HepG2 (cell line): ENCODE results near the gene CFAP210. TPM values are rescaled to one million over a fixed set of nuclear protein-coding genes. Genes with fewer than 3 reads are reported as not detected.

Experiments
- ARID4A ChIP-seq: sonication (generic); formaldehyde crosslinking; IDR thresholded peaks from 2 replicates; pipeline ENCODE4 v1.5.0; 2020; ENCODE audit warnings: mild to moderate bottlenecking, missing genetic modification reagents, borderline replicate concordance
- ETV5 ChIP-seq: IDR thresholded peaks from 2 replicates; pipeline ENCODE4 v1.6.1; 2018; ENCODE audit warnings: missing biosample characterization, missing genetic modification reagents, inconsistent platforms, borderline replicate concordance
- NFE2L2 ChIP-seq: fragments of 150-350 bp; IDR thresholded peaks from 2 replicates; pipeline ENCODE4 v1.6.1; 2014; ENCODE audit warnings: low read length
- NR1H2 ChIP-seq: sonication (generic); formaldehyde crosslinking; IDR thresholded peaks from 2 replicates; pipeline ENCODE4 v1.8.1; 2022; ENCODE audit warnings: low read depth, missing genetic modification reagents, borderline replicate concordance
- RARG ChIP-seq: sonication (generic); formaldehyde crosslinking; IDR thresholded peaks from 2 replicates; pipeline ENCODE4 v1.4.0; 2020; ENCODE audit warnings: low read depth, mild to moderate bottlenecking, missing genetic modification reagents
- RBM22 ChIP-seq: fragments of 200-400 bp; formaldehyde crosslinking; optimal IDR thresholded peaks from 2 replicates; pipeline ENCODE3; 2017; ENCODE audit warnings: mild to moderate bottlenecking, low read length, moderate library complexity
- SP140L ChIP-seq: sonication (generic); formaldehyde crosslinking; IDR thresholded peaks from 2 replicates; pipeline ENCODE4 v1.4.0; 2020; ENCODE audit warnings: missing genetic modification reagents, borderline replicate concordance
- TARDBP ChIP-seq: sonication (generic); formaldehyde crosslinking; IDR thresholded peaks from 2 replicates; pipeline ENCODE4 v1.8.0; 2022; ENCODE audit warnings: mild to moderate bottlenecking, missing genetic modification reagents
- ZBTB2 ChIP-seq: sonication (generic); formaldehyde crosslinking; IDR thresholded peaks from 2 replicates; pipeline ENCODE4 v1.8.0; 2022; ENCODE audit warnings: low read depth, missing genetic modification reagents
- ZBTB49 ChIP-seq: sonication (generic); formaldehyde crosslinking; IDR thresholded peaks from 2 replicates; pipeline ENCODE4 v1.4.0; 2020; ENCODE audit warnings: missing genetic modification reagents, borderline replicate concordance
- ZFP91 ChIP-seq: sonication (generic); formaldehyde crosslinking; IDR thresholded peaks from 2 replicates; pipeline ENCODE4 v1.9.0; 2022; ENCODE audit warnings: missing genetic modification reagents, mild to moderate bottlenecking, borderline replicate concordance
- ZNF414 ChIP-seq: sonication (generic); formaldehyde crosslinking; IDR thresholded peaks from 2 replicates; pipeline ENCODE4 v1.5.0; 2020; ENCODE audit warnings: missing genetic modification reagents
- ZNF496 ChIP-seq: sonication (generic); formaldehyde crosslinking; IDR thresholded peaks from 2 replicates; pipeline ENCODE4 v1.8.1; 2023; ENCODE audit warnings: mild to moderate bottlenecking, moderate library complexity, missing genetic modification reagents; ENCODE audit not compliant: insufficient replicate concordance
- polyA plus RNA-seq, 8 experiments: library from polyadenylated mRNA; depleted of rRNA in 3 of 8; stranded (reverse) in 7 of 8; unstranded in 1 of 8; fragments of >200 nt; fragmentation: Illumina TruSeq in 4 of 8; extraction: Trizol in 4 of 8; gene quantifications; 2 replicates each; pipeline versions ENCODE4 v1.2.1 to v1.2.3, GENCODE V29; 2011 to 2016; ENCODE audit warnings: low read depth in 4 of 8, missing spikeins in 1 of 8, mixed read lengths in 1 of 8; ENCODE audit not compliant: insufficient read depth in 1 of 8
- total RNA-seq, 5 experiments: library from RNA; depleted of rRNA; stranded (reverse); fragments of >200 nt; fragmentation: Illumina TruSeq; extraction: Trizol; gene quantifications; 2 replicates each; pipeline ENCODE4 v1.2.3, GENCODE V29; 2016; ENCODE audit warnings: low read depth in 1 of 5

Gene CFAP210
- total and polyA plus RNA-seq, 2 of the 13 experiments (the other 11 are each of a cell fraction or from before 2014, with no cell fraction given), result 0.18 TPM; not detected in 1

- no peak for TF ChIP-seq ZBTB49
- TF ChIP-seq TARDBP (CRISPR knock-in tag), result no peak
- TF ChIP-seq SP140L, result no peak
- no peak for TF ChIP-seq NR1H2
- TF ChIP-seq ETV5 (CRISPR knock-in tag), result 0 out of 2 replicates have a peak, but pooled peaks have one; percentile 41
- no peak for TF ChIP-seq ZNF414 (CRISPR knock-in tag)
- TF ChIP-seq NFE2L2, result peak; percentile 44; the same call in 1 of the 2 replicates
- TF ChIP-seq RBM22, result peak; percentile 79
- TF ChIP-seq ZFP91, result 0 out of 2 replicates have a peak, but pooled peaks have one; percentile 27
- TF ChIP-seq ZBTB2, result no peak
- no peak for TF ChIP-seq RARG (CRISPR knock-in tag)
- TF ChIP-seq ZNF496 (CRISPR knock-in tag), result no peak
- TF ChIP-seq ARID4A, result no peak
These were observed 17.7 kb upstream of the CFAP210 start (continued) for GRCh38 chr2:169711751-169712509.
